GM21825 (cell line): ENCODE data around the gene PROX2.

ENCODE experiments used
- ATAC-seq: cut with Tn5 transposase; IDR thresholded peaks from one replicate; pipeline ENCODE4 v1.9.1; 2021; ENCODE audit warnings: mild to moderate bottlenecking, moderate library complexity; ENCODE audit not compliant: unreplicated experiment

Gene PROX2

GRCh38 chr14:74875941-74876913, at the start of gene PROX2:
PROX2 (minus strand) TSS chr14:74876145; CDS start chr14:74863834, 12,311 bp downstream.
- no peak for ATAC-seq

- ATAC-seq = no peak
These were observed 48.1 kb upstream of the PROX2 start for GRCh38 chr14:74924061-74924460.

GRCh38 chr14:74922752-74923401, 46.9 kb upstream of the PROX2 start, which contains the start of gene RPS6KL1:
RPS6KL1 (minus strand) TSS chr14:74923260; CDS start chr14:74921541, 1,719 bp downstream.
- ATAC-seq = peak; percentile 89

- ATAC-seq = no peak
These were observed 46.2 kb upstream of the PROX2 start for GRCh38 chr14:74921987-74922751.

- no peak for ATAC-seq
These were observed 45.2 kb upstream of the PROX2 start for GRCh38 chr14:74921053-74921620.

- ATAC-seq = no peak
These were observed 44.3 kb upstream of the PROX2 start for GRCh38 chr14:74920281-74920680.

GRCh38 chr14:74919421-74920165, 43.6 kb upstream of the PROX2 start:
- ATAC-seq = no peak

GRCh38 chr14:74918380-74918779, 42.4 kb upstream of the PROX2 start:
- ATAC-seq = no peak

- ATAC-seq = no peak
These were observed 41.7 kb upstream of the PROX2 start for GRCh38 chr14:74917646-74918081.

GRCh38 chr14:74917178-74917543, 41.2 kb upstream of the PROX2 start:
- no peak for ATAC-seq

GRCh38 chr14:74915826-74916225, 39.9 kb upstream of the PROX2 start:
- no peak for ATAC-seq

GRCh38 chr14:74915426-74915825, 39.5 kb upstream of the PROX2 start:
- no peak for ATAC-seq

- no peak for ATAC-seq
These were observed 38.1 kb upstream of the PROX2 start for GRCh38 chr14:74913986-74914573.

- no peak for ATAC-seq
These were observed 37.5 kb upstream of the PROX2 start for GRCh38 chr14:74913393-74913910.

- ATAC-seq = no peak
These were observed 36.9 kb upstream of the PROX2 start for GRCh38 chr14:74912801-74913200.

- no peak for ATAC-seq
These were observed 36.2 kb upstream of the PROX2 start for GRCh38 chr14:74912111-74912510.

GRCh38 chr14:74911704-74912103, 35.8 kb upstream of the PROX2 start:
- ATAC-seq = no peak

- no peak for ATAC-seq
These were observed 35.3 kb upstream of the PROX2 start for GRCh38 chr14:74911221-74911620.

- no peak for ATAC-seq
These were observed 34.6 kb upstream of the PROX2 start for GRCh38 chr14:74910556-74910955.
